Mucosa of descending colon (tissue), 3 donors: ENCODE measurements around the gene C2CD4A. TPM values are rescaled to one million over a fixed set of nuclear protein-coding genes. Genes with fewer than 3 reads are reported as not detected.

Experiments
- ATAC-seq: fragments of 200-7000 bp; cut with Tn5 transposase; one replicate; pipeline ENCODE4 v1.9.1; 2020; ENCODE audit warnings: mild to moderate bottlenecking, moderate library complexity
- DNase-seq, 3 donors: peaks; one replicate each; pipeline ENCODE4 v3.0.0-alpha.2; 2020
- H3K36me3 ChIP-seq: fragments of 200-600 bp; one replicate; pipeline ENCODE4 v1.8.0; 2021; ENCODE audit warnings: low read depth, mild to moderate bottlenecking
- H3K4me1 ChIP-seq: fragments of 200-600 bp; one replicate; pipeline ENCODE4 v1.8.0; 2021; ENCODE audit warnings: low read depth, mild to moderate bottlenecking
- H3K4me3 ChIP-seq: fragments of 200-600 bp; one replicate; pipeline ENCODE4 v1.8.0; 2021; ENCODE audit warnings: mild to moderate bottlenecking
- H3K9me3 ChIP-seq: fragments of 200-600 bp; one replicate; pipeline ENCODE4 v1.8.0; 2021; ENCODE audit warnings: mild to moderate bottlenecking
- CTCF ChIP-seq: fragments of 200-600 bp; IDR thresholded peaks from one replicate; pipeline ENCODE4 v1.8.0; 2022; ENCODE audit warnings: antibody characterized with exemption, mild to moderate bottlenecking
- intact Hi-C, 2 donors: fragments of 100-400 bp; cut with DNase I in 1 of 2; cut with micrococcal nuclease in 1 of 2; formaldehyde crosslinking; loops; one replicate each; pipeline versions ENCODE4 v1.11.0 to v1.11.1; 2022; cut with DNase I, micrococcal nuclease
- total RNA-seq, 3 donors: library from RNA; stranded (reverse); fragmentation: NEBNext Ultra II Directional in 2 of 3; extraction: Animal tissue kit (Norgen Biotek cat#: 25700) in 2 of 3; gene quantifications; one replicate each; pipeline versions ENCODE4 v1.2.1 to v1.2.4, GENCODE V29; 2021 to 2023
- donor health status: DM: no; HTN: no; CAD: no; lungs with moderate emphysema.
- donor health status: DM: no; HTN: no; CAD: no.
- donor health status: DM: no; HTN: yes; CAD: no.

Gene C2CD4A
- total RNA-seq, 3 donors from 2014 or later: 0.28 to 1.9 (median 0.29) TPM

- Histone ChIP-seq H3K4me1 (peaks cover 12% of the 10 kb centered on the region), H3K4me3 (no peak overlapping the region), H3K9me3 (no peaks in the 10 kb centered on the region), H3K36me3 (no peaks in the 10 kb centered on the region)
- intact Hi-C loops: no loop called here
- DNase-seq: no peak
- no peak for ATAC-seq
- no peak for TF ChIP-seq CTCF
These were observed 8.3 kb upstream of the C2CD4A start for GRCh38 chr15:62058327-62059028.

GRCh38 chr15:62059108-62059815 lies 7.5 kb upstream of the C2CD4A start:
- intact Hi-C loops: no loop called here
- no peak for TF ChIP-seq CTCF
- Histone ChIP-seq H3K9me3 (no peaks in the 10 kb centered on the region), H3K4me3 (peak overlapping the region; percentile 88), H3K4me1 (peaks cover 12% of the 10 kb centered on the region), H3K36me3 (no peaks in the 10 kb centered on the region)
- DNase-seq (no peak), ATAC-seq (no peak)

GRCh38 chr15:62059816-62060112 lies 7.0 kb upstream of the C2CD4A start:
- ATAC-seq (peak; percentile 81), DNase-seq (peak; percentile 74 to 78 (median 76))
- Histone ChIP-seq H3K36me3 (no peaks in the 10 kb centered on the region), H3K4me1 (peaks cover 12% of the 10 kb centered on the region), H3K9me3 (no peaks in the 10 kb centered on the region), H3K4me3 (peak overlapping the region; percentile 88)
- intact Hi-C loops: no loop called here
- no peak for TF ChIP-seq CTCF

- Histone ChIP-seq H3K4me1 (peaks cover 12% of the 10 kb centered on the region), H3K9me3 (no peaks in the 10 kb centered on the region), H3K36me3 (no peaks in the 10 kb centered on the region), H3K4me3 (peak within 1 kb of the TSS; percentile 88)
- peak; percentile 69 for TF ChIP-seq CTCF
- DNase-seq (peak; percentile 92 to 96 (median 95)), ATAC-seq (peak; percentile 97)
- intact Hi-C loops: no loop called here
These were observed 6.5 kb upstream of the C2CD4A start, which contains the start of gene VPS13C for GRCh38 chr15:62060113-62060895. TSS of gene VPS13C (minus strand) at chr15:62060447. CDS start at chr15:62060374, 73 bp downstream.

GRCh38 chr15:62060896-62061280 lies 5.9 kb upstream of the C2CD4A start:
- Histone ChIP-seq H3K9me3 (no peaks in the 10 kb centered on the region), H3K36me3 (no peaks in the 10 kb centered on the region), H3K4me3 (peak overlapping the region; percentile 88), H3K4me1 (peaks cover 12% of the 10 kb centered on the region)
- intact Hi-C loops: no loop called here
- ATAC-seq: peak; percentile 1
- no peak for DNase-seq
- no peak for TF ChIP-seq CTCF
